ENCODE data around the gene PTPN4.

DNA sequence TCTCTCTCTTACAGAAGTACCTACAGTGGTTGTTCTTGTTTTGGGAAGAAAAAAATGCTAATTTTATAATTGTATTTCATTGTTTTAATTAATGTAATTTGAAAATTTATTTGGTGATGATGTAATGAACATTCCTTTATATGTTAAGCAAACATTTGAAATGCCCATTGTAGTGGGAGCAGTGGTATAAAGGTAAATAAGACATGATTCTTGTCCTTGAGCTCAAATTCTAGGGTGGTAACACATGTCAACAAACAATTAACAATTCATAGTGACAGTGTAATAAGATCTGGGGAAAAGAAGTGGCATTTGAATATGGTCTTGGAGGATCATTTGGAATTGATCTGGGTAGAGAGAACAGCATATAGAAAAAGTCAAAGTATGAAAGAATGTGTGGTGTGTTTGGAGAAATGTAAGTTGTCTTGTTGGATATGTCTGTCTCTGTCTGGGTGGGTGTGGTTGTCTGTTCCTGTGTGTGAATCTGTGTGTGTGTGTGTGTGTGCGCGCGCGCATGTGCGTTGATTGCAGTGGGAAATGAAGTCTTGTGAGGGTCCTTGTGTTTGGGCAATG, 5.8 kb downstream of the PTPN4 start:
- no peak for TF ChIP-seq EZH2 (IDR thresholded peaks at IDR 0.05; ENCODE audit: low read length, unreplicated experiment)
- TF ChIP-seq, protein P1, sequence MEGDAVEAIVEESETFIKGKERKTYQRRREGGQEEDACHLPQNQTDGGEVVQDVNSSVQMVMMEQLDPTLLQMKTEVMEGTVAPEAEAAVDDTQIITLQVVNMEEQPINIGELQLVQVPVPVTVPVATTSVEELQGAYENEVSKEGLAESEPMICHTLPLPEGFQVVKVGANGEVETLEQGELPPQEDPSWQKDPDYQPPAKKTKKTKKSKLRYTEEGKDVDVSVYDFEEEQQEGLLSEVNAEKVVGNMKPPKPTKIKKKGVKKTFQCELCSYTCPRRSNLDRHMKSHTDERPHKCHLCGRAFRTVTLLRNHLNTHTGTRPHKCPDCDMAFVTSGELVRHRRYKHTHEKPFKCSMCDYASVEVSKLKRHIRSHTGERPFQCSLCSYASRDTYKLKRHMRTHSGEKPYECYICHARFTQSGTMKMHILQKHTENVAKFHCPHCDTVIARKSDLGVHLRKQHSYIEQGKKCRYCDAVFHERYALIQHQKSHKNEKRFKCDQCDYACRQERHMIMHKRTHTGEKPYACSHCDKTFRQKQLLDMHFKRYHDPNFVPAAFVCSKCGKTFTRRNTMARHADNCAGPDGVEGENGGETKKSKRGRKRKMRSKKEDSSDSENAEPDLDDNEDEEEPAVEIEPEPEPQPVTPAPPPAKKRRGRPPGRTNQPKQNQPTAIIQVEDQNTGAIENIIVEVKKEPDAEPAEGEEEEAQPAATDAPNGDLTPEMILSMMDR (conservative IDR thresholded peaks at IDR 0.05; ENCODE audit: low read depth, low read length), result no peak
